ENCODE data around the gene CUL3. TPM values are rescaled to one million over a fixed set of nuclear protein-coding genes. Genes with fewer than 3 reads are reported as not detected.

CUL3 gene
- total and polyA plus RNA-seq, 2 experiments from 2014 or later: 86.0 to 125 TPM

DNA sequence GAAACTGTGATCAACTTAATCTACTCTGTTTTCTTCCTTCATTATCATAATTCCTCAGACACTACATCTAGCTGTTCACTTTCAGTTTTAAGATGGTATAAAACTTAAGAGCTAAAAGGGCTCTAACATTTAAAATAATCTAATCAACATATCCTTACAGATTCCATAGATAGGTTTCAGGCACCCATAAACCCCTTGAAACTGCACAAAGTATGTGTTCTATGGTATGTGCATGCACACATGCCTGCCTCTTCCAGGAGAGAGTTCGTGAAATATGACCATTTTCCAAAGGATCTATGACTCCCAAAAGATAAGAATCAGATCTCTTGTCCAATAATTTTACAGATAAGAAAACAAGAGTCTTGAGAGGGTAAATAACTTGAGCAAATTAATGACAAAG, 59.4 kb downstream of the CUL3 start:
- peak overlapping the region; percentile 74; the same call in 1 of the 2 replicates for H3K27ac Mint-ChIP-seq
- H3K79me2 ChIP-seq (replicated peaks; ENCODE audit: insufficient read depth): peaks cover 97% of the 10 kb centered on the region
- peaks cover 27% of the 10 kb centered on the region for H3K4me1 Mint-ChIP-seq
- H3K27me3 Mint-ChIP-seq (ENCODE audit: insufficient read depth, low read depth, poor library complexity): peaks cover 3% of the 10 kb centered on the region
- H2AFZ ChIP-seq: no peak overlapping the region
- ATAC-seq (no peak), DNase-seq (ENCODE audit: low spot score) (no peak)
- TF ChIP-seq ZNF331 (CRISPR knock-in tag; IDR thresholded peaks at IDR 0.05; ENCODE audit: low read depth): no peak
- no peak overlapping the region for H3K4me3 Mint-ChIP-seq
- H3K9me3 Mint-ChIP-seq: no peaks in the 10 kb centered on the region
- H3K9me2 ChIP-seq (ENCODE audit: insufficient read depth): no peaks in the 10 kb centered on the region
- no peak overlapping the region for H3K4me3 ChIP-seq
- H3K4me2 ChIP-seq: no peak overlapping the region
- H3F3A ChIP-seq (replicated peaks; ENCODE audit: low read depth): no peaks in the 10 kb centered on the region
- H4K20me1 ChIP-seq (replicated peaks; ENCODE audit: insufficient read depth): peaks cover 8% of the 10 kb centered on the region
- H3K27me3 ChIP-seq (ENCODE audit: insufficient read depth): no peaks in the 10 kb centered on the region
- peaks cover 14% of the 10 kb centered on the region; the same call in 2 of the 3 replicates for H3K36me3 Mint-ChIP-seq (ENCODE audit: low read depth)
- no peak overlapping the region for H3K27ac ChIP-seq (ENCODE audit: low read depth)
- H3K4me1 ChIP-seq (ENCODE audit: insufficient read depth): peaks cover 17% of the 10 kb centered on the region
- H3K36me3 ChIP-seq (ENCODE audit: insufficient read depth): no peaks in the 10 kb centered on the region

DNA sequence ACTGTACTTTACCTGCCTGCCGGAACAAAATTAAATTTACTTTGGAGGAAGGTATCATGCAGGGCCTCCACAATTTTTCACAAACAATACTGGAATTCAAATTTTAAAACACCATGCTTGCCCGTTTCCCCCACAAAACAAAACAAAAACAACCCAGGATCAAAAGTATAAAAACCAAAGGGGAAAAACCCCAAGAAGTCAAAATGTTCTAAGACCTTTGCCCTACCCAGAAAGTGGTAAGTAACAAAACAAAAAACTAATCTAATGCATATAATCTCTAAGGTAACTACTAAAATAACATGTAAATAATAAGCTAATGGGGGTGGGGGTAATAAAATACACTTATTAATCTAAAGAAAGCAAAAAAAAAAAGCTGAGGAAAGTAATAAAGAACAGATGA, 60.5 kb downstream of the CUL3 start:
- H3K4me3 Mint-ChIP-seq: no peak overlapping the region
- no peaks in the 10 kb centered on the region for H3K27me3 ChIP-seq (ENCODE audit: insufficient read depth)
- ATAC-seq (no peak), DNase-seq (ENCODE audit: low spot score) (no peak)
- no peaks in the 10 kb centered on the region for H3K9me2 ChIP-seq (ENCODE audit: insufficient read depth)
- H3K27ac ChIP-seq (ENCODE audit: low read depth): peak overlapping the region; percentile 15; the same call in 1 of the 2 replicates
- no peaks in the 10 kb centered on the region for H3K36me3 ChIP-seq (ENCODE audit: insufficient read depth)
- peaks cover 8% of the 10 kb centered on the region for H4K20me1 ChIP-seq (replicated peaks; ENCODE audit: insufficient read depth)
- H3K27ac Mint-ChIP-seq: peak overlapping the region; percentile 63; the same call in 1 of the 2 replicates
- H3K9me3 Mint-ChIP-seq: no peaks in the 10 kb centered on the region
- no peak overlapping the region for H2AFZ ChIP-seq
- H3F3A ChIP-seq (replicated peaks; ENCODE audit: low read depth): no peaks in the 10 kb centered on the region
- peaks cover 7% of the 10 kb centered on the region; the same call in 2 of the 3 replicates for H3K36me3 Mint-ChIP-seq (ENCODE audit: low read depth)
- no peak overlapping the region for H3K4me2 ChIP-seq
- H3K4me1 Mint-ChIP-seq: peaks cover 36% of the 10 kb centered on the region
- TF ChIP-seq STAT1 (IDR thresholded peaks at IDR 0.05; ENCODE audit: unreplicated experiment): no peak
- TF ChIP-seq CREB1 (CRISPR knock-in tag; IDR thresholded peaks at IDR 0.05; ENCODE audit: low read depth): no peak
- TF ChIP-seq EZH2 (IDR thresholded peaks at IDR 0.05; ENCODE audit: low read depth, unreplicated experiment): no peak
- TF ChIP-seq, protein P1, sequence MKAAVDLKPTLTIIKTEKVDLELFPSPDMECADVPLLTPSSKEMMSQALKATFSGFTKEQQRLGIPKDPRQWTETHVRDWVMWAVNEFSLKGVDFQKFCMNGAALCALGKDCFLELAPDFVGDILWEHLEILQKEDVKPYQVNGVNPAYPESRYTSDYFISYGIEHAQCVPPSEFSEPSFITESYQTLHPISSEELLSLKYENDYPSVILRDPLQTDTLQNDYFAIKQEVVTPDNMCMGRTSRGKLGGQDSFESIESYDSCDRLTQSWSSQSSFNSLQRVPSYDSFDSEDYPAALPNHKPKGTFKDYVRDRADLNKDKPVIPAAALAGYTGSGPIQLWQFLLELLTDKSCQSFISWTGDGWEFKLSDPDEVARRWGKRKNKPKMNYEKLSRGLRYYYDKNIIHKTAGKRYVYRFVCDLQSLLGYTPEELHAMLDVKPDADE (IDR thresholded peaks at IDR 0.05): no peak
- no peak for TF ChIP-seq JUNB (IDR thresholded peaks at IDR 0.05; ENCODE audit: unreplicated experiment)
- TF ChIP-seq, protein P2, sequence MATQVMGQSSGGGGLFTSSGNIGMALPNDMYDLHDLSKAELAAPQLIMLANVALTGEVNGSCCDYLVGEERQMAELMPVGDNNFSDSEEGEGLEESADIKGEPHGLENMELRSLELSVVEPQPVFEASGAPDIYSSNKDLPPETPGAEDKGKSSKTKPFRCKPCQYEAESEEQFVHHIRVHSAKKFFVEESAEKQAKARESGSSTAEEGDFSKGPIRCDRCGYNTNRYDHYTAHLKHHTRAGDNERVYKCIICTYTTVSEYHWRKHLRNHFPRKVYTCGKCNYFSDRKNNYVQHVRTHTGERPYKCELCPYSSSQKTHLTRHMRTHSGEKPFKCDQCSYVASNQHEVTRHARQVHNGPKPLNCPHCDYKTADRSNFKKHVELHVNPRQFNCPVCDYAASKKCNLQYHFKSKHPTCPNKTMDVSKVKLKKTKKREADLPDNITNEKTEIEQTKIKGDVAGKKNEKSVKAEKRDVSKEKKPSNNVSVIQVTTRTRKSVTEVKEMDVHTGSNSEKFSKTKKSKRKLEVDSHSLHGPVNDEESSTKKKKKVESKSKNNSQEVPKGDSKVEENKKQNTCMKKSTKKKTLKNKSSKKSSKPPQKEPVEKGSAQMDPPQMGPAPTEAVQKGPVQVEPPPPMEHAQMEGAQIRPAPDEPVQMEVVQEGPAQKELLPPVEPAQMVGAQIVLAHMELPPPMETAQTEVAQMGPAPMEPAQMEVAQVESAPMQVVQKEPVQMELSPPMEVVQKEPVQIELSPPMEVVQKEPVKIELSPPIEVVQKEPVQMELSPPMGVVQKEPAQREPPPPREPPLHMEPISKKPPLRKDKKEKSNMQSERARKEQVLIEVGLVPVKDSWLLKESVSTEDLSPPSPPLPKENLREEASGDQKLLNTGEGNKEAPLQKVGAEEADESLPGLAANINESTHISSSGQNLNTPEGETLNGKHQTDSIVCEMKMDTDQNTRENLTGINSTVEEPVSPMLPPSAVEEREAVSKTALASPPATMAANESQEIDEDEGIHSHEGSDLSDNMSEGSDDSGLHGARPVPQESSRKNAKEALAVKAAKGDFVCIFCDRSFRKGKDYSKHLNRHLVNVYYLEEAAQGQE (IDR thresholded peaks at IDR 0.05; ENCODE audit: unreplicated experiment): no peak
- H3K4me3 ChIP-seq: no peak overlapping the region
- H3K79me2 ChIP-seq (replicated peaks; ENCODE audit: insufficient read depth): peaks cover 97% of the 10 kb centered on the region
- peaks cover 3% of the 10 kb centered on the region for H3K27me3 Mint-ChIP-seq (ENCODE audit: insufficient read depth, low read depth, poor library complexity)
- peaks cover 23% of the 10 kb centered on the region for H3K4me1 ChIP-seq (ENCODE audit: insufficient read depth)

Data from GM23338 (cell line).